ENCODE results near the gene THAP2. TPM values are rescaled to one million over a fixed set of nuclear protein-coding genes. Genes with fewer than 3 reads are reported as not detected.

Gene THAP2
- polyA plus RNA-seq, 2 of the 4 experiments (the other 2 are of a cell fraction): 3.6 to 8.5 TPM

DNA sequence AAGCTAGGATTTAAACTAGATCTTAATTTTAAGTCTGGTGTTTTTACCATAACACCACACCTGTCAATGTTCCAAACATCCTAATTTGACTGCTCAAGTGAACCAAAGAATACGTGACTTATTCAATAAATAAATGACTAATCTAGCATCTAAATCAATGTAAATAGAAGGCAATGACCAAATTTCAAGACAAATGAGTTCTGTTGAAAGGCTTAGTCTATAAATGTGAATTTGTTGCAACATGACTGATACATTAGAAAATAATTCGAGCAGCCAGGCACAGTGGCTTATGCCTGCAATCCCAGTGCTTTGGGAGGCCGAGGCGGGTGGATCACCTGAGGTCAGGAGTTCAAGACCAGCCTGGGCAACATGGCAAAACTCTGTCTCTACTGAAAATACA, 15.6 kb upstream of the THAP2 start:
- POLR2A ChIA-PET: no interaction called here

GRCh38 chr12:71649401-71649800, 14.7 kb upstream of the THAP2 start:
- no peak for TF ChIP-seq ZSCAN20 (CRISPR knock-in tag; IDR thresholded peaks at IDR 0.05)
- no peak for TF ChIP-seq SREBF2 (IDR thresholded peaks at IDR 0.05)
- TF ChIP-seq, protein P1, sequence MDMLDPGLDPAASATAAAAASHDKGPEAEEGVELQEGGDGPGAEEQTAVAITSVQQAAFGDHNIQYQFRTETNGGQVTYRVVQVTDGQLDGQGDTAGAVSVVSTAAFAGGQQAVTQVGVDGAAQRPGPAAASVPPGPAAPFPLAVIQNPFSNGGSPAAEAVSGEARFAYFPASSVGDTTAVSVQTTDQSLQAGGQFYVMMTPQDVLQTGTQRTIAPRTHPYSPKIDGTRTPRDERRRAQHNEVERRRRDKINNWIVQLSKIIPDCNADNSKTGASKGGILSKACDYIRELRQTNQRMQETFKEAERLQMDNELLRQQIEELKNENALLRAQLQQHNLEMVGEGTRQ (IDR thresholded peaks at IDR 0.05): no peak
- TF ChIP-seq, protein P2, sequence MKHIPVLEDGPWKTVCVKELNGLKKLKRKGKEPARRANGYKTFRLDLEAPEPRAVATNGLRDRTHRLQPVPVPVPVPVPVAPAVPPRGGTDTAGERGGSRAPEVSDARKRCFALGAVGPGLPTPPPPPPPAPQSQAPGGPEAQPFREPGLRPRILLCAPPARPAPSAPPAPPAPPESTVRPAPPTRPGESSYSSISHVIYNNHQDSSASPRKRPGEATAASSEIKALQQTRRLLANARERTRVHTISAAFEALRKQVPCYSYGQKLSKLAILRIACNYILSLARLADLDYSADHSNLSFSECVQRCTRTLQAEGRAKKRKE (CRISPR knock-in tag; IDR thresholded peaks at IDR 0.05; ENCODE audit: low read depth): no peak
- TF ChIP-seq, protein P3, sequence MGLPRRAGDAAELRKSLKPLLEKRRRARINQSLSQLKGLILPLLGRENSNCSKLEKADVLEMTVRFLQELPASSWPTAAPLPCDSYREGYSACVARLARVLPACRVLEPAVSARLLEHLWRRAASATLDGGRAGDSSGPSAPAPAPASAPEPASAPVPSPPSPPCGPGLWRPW (IDR thresholded peaks at IDR 0.05): no peak
- ChIA-PET CTCF (interaction anchor here (1.5 kb wide), 2 partner anchors 13 to 36 kb away, joined by 3 read pairs; partner anchors contain the start of gene TMEM19), POLR2A (no interaction called here)
- H3K9me3 ChIP-seq: peaks cover 14% of the 10 kb centered on the region
- WGBS (ENCODE audit: missing lambda C conversion rate): 89% methylated on average over 2 of the region's 2 CpGs
- no peak overlapping the region for H3K27ac ChIP-seq
- H3K4me2 ChIP-seq: no peak overlapping the region
- no peak overlapping the region for H3K4me3 ChIP-seq
- DNase-seq (ENCODE audit: low read depth in 1 of 2, low spot score in 1 of 2): no peak
- ATAC-seq: no peak
- no peak for FAIRE-seq
- peaks cover 3% of the 10 kb centered on the region; the same call in 2 of the 3 replicates for H3K4me1 ChIP-seq

More for the DNA sequence above, 15.6 kb upstream of the THAP2 start:
- H3K4me2 ChIP-seq: no peak overlapping the region
- no peak overlapping the region for H3K4me3 ChIP-seq
- 73% methylated on average over 4 of the region's 4 CpGs for WGBS (ENCODE audit: missing lambda C conversion rate)
- H3K9me3 ChIP-seq: peaks cover 7% of the 10 kb centered on the region
- H3K27ac ChIP-seq: no peak overlapping the region
- FAIRE-seq (no peak), DNase-seq (ENCODE audit: low read depth in 1 of 2, low spot score in 1 of 2) (no peak), ATAC-seq (no peak)
- CTCF ChIA-PET: interaction anchor here (0.7 to 1.5 kb wide), 4 partner anchors 12 to 111 kb away, joined by 3 read pairs; partner anchors contain the start of gene TMEM19
- peaks cover 3% of the 10 kb centered on the region; the same call in 2 of the 3 replicates for H3K4me1 ChIP-seq
- TF ChIP-seq HOXA7 (CRISPR knock-in tag; IDR thresholded peaks at IDR 0.05) (no peak), RAD21 (conservative IDR thresholded peaks at IDR 0.05 in 1 of 2, IDR thresholded peaks at IDR 0.05 in 1 of 2) (no peak), ZNF302 (CRISPR knock-in tag; IDR thresholded peaks at IDR 0.05) (no peak), ZFP36 (IDR thresholded peaks at IDR 0.05; ENCODE audit: borderline replicate concordance, partially characterized antibody) (no peak), FOXS1 (CRISPR knock-in tag; IDR thresholded peaks at IDR 0.05) (no peak), POLR2A (IDR thresholded peaks at IDR 0.05; ENCODE audit: low read length) (no peak), NR3C1 (IDR thresholded peaks at IDR 0.05) (no peak), CEBPB (IDR thresholded peaks at IDR 0.05) (no peak), HDAC2 (IDR thresholded peaks at IDR 0.05) (no peak), CBX8 (IDR thresholded peaks at IDR 0.05) (no peak), FOSL2 (IDR thresholded peaks at IDR 0.05) (no peak), FOSL2 (CRISPR knock-in tag; IDR thresholded peaks at IDR 0.05) (no peak)
- TF ChIP-seq, protein P4, sequence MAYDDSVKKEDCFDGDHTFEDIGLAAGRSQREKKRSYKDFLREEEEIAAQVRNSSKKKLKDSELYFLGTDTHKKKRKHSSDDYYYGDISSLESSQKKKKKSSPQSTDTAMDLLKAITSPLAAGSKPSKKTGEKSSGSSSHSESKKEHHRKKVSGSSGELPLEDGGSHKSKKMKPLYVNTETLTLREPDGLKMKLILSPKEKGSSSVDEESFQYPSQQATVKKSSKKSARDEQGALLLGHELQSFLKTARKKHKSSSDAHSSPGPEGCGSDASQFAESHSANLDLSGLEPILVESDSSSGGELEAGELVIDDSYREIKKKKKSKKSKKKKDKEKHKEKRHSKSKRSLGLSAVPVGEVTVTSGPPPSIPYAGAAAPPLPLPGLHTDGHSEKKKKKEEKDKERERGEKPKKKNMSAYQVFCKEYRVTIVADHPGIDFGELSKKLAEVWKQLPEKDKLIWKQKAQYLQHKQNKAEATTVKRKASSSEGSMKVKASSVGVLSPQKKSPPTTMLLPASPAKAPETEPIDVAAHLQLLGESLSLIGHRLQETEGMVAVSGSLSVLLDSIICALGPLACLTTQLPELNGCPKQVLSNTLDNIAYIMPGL (CRISPR knock-in tag; IDR thresholded peaks at IDR 0.05; ENCODE audit: borderline replicate concordance): no peak
- TF ChIP-seq, protein P5, sequence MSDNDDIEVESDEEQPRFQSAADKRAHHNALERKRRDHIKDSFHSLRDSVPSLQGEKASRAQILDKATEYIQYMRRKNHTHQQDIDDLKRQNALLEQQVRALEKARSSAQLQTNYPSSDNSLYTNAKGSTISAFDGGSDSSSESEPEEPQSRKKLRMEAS (IDR thresholded peaks at IDR 0.05): no peak

- CTCF ChIA-PET: no interaction called here
- POLR2A ChIA-PET: no interaction called here
- 94% methylated on average over 1 of the region's 1 CpG for WGBS (ENCODE audit: missing lambda C conversion rate)
- TF ChIP-seq HOXB5 (CRISPR knock-in tag; IDR thresholded peaks at IDR 0.05): no peak
- TF ChIP-seq ZC3H11A (IDR thresholded peaks at IDR 0.05): no peak
- TF ChIP-seq HEYL (CRISPR knock-in tag; IDR thresholded peaks at IDR 0.05): no peak
- TF ChIP-seq FOSB (CRISPR knock-in tag; IDR thresholded peaks at IDR 0.05): no peak
- no peak for TF ChIP-seq SREBF2 (IDR thresholded peaks at IDR 0.05)
- no peak for TF ChIP-seq BHLHE40 (IDR thresholded peaks at IDR 0.05; ENCODE audit: low read depth, low read length)
- no peak for TF ChIP-seq NR3C1 (IDR thresholded peaks at IDR 0.05)
- no peak for TF ChIP-seq HOXB13 (CRISPR knock-in tag; IDR thresholded peaks at IDR 0.05; ENCODE audit: low read depth)
- TF ChIP-seq REST (IDR thresholded peaks at IDR 0.05): no peak
- no peak for TF ChIP-seq TFCP2L1 (CRISPR knock-in tag; IDR thresholded peaks at IDR 0.05)
- TF ChIP-seq MAFK (IDR thresholded peaks at IDR 0.05; ENCODE audit: partially characterized antibody): no peak
- no peak for TF ChIP-seq HDAC2 (IDR thresholded peaks at IDR 0.05)
- TF ChIP-seq EHMT2 (IDR thresholded peaks at IDR 0.05; ENCODE audit: low read depth): no peak
- no peak for TF ChIP-seq ZSCAN20 (CRISPR knock-in tag; IDR thresholded peaks at IDR 0.05)
- TF ChIP-seq JUN (IDR thresholded peaks at IDR 0.05): no peak
These were observed 11.4 kb upstream of the THAP2 start for GRCh38 chr12:71652656-71653055.

More at GRCh38 chr12:71652656-71653055, 11.4 kb upstream of the THAP2 start:
- no peak for DNase-seq (ENCODE audit: low read depth in 1 of 2, low spot score in 1 of 2)
- peaks cover 3% of the 10 kb centered on the region; the same call in 2 of the 3 replicates for H3K4me1 ChIP-seq
- peaks cover 16% of the 10 kb centered on the region for H3K9me3 ChIP-seq
- no peak overlapping the region for H3K4me3 ChIP-seq
- no peak for FAIRE-seq
- no peak overlapping the region for H3K27ac ChIP-seq
- ATAC-seq: no peak
- no peak overlapping the region for H3K4me2 ChIP-seq
